HL-60 (cell line): ENCODE data around the gene RHBDL1.

Source experiments
- DNase-seq, 2 experiments: peaks; one replicate each; pipeline ENCODE4 v3.0.0-alpha.2; 2010 to 2020; ENCODE audit warnings: low read depth in 1 of 2, low spot score in 1 of 2
- H3K27ac ChIP-seq: fragments of 250-450 bp; sonication (Bioruptor Pico); replicated peaks from 2 replicates; pipeline ENCODE4 v1.5.1; 2020; ENCODE audit warnings: mild to moderate bottlenecking, moderate library complexity
- H3K27me3 ChIP-seq: fragments of 250-450 bp; sonication (Bioruptor Pico); 2 replicates; pipeline ENCODE4 v1.5.1; 2021; ENCODE audit warnings: mild to moderate bottlenecking, moderate library complexity; ENCODE audit not compliant: insufficient read depth, poor library complexity, severe bottlenecking
- H3K4me3 ChIP-seq: replicated peaks from 2 replicates; pipeline ENCODE4 v1.5.1; 2011; ENCODE audit warnings: mild to moderate bottlenecking, control low read depth, low read length; ENCODE audit not compliant: insufficient read depth
- CTCF ChIP-seq: IDR thresholded peaks from one replicate; pipeline ENCODE4 v1.5.1; 2011; ENCODE audit warnings: low read length, control low read depth, inconsistent platforms; ENCODE audit not compliant: insufficient read depth
- GABPA ChIP-seq: IDR thresholded peaks from 2 replicates; pipeline ENCODE4 v1.6.1; 2012; ENCODE audit warnings: low read depth
- POLR2AphosphoS5 ChIP-seq: IDR thresholded peaks from 2 replicates; pipeline ENCODE4 v1.6.1; 2012; ENCODE audit warnings: low read depth
- REST ChIP-seq: IDR thresholded peaks from 2 replicates; pipeline ENCODE4 v1.6.1; 2012; ENCODE audit warnings: low read depth; ENCODE audit not compliant: insufficient replicate concordance
- SPI1 ChIP-seq: IDR thresholded peaks from 2 replicates; pipeline ENCODE4 v1.6.1; 2012; ENCODE audit warnings: low read depth, mild to moderate bottlenecking, borderline replicate concordance

Gene RHBDL1

GRCh38 chr16:629833-630248 lies 45.6 kb upstream of the RHBDL1 start:
- Histone ChIP-seq H3K27ac (no peak overlapping the region), H3K27me3 (no peaks in the 10 kb centered on the region), H3K4me3 (no peak overlapping the region)
- TF ChIP-seq SPI1: no peak
- TF ChIP-seq CTCF: no peak
- no peak for TF ChIP-seq POLR2AphosphoS5
- no peak for TF ChIP-seq REST
- TF ChIP-seq GABPA: no peak
- no peak for DNase-seq

GRCh38 chr16:630249-630814 lies 45.1 kb upstream of the RHBDL1 start:
- no peak overlapping the region for H3K27ac ChIP-seq
- no peak overlapping the region for H3K4me3 ChIP-seq
- H3K27me3 ChIP-seq: no peaks in the 10 kb centered on the region
- no peak for DNase-seq
- no peak for TF ChIP-seq SPI1
- TF ChIP-seq GABPA: no peak

- Histone ChIP-seq H3K27ac (no peak within 1 kb of the TSS), H3K4me3 (no peak within 1 kb of the TSS), H3K27me3 (no peaks in the 10 kb centered on the region)
- TF ChIP-seq GABPA (no peak), SPI1 (no peak), CTCF (no peak), POLR2AphosphoS5 (no peak), REST (no peak)
- DNase-seq: no peak
These were observed 44.6 kb upstream of the RHBDL1 start, which contains the start of gene WFIKKN1 for GRCh38 chr16:630815-631405. Gene WFIKKN1 (plus strand): TSS chr16:630985. CDS start chr16:631254, 269 bp downstream.

GRCh38 chr16:631808-632358 lies 43.6 kb upstream of the RHBDL1 start:
- H3K4me3 ChIP-seq: no peak overlapping the region
- H3K27me3 ChIP-seq: no peaks in the 10 kb centered on the region
- TF ChIP-seq GABPA (no peak), REST (no peak), SPI1 (no peak), POLR2AphosphoS5 (no peak), CTCF (no peak)
- DNase-seq: no peak
- no peak overlapping the region for H3K27ac ChIP-seq
